Spleen (tissue), 11 donors: ENCODE results near the gene PTPRN2. TPM values are rescaled to one million over a fixed set of nuclear protein-coding genes. Genes with fewer than 3 reads are reported as not detected.

Experiments used
- DNase-seq: peaks from one replicate; pipeline ENCODE4 v3.0.0-alpha.2; 2020
- H3K27ac ChIP-seq, 8 donors: fragments of 200-600 bp; sonication (generic) in 7 of 8; 1 replicate in 4 of 8; 2 replicates in 4 of 8; pipeline versions ENCODE4 v1.5.0 to v1.8.0; 2016 to 2021; ENCODE audit warnings: inconsistent platforms in 4 of 8, mild to moderate bottlenecking in 4 of 8, moderate library complexity in 1 of 8
- H3K27me3 ChIP-seq, 7 donors: fragments of 200-600 bp; sonication (generic) in 6 of 7; replicated peaks in 1 of 7; 1 replicate in 4 of 7; 2 replicates in 3 of 7; pipeline versions ENCODE4 v1.5.0 to v1.8.0; 2016 to 2021; ENCODE audit warnings: inconsistent platforms in 3 of 7, mild to moderate bottlenecking in 1 of 7
- H3K36me3 ChIP-seq, 6 donors: fragments of 200-600 bp; sonication (generic) in 5 of 6; 1 replicate in 4 of 6; 2 replicates in 2 of 6; pipeline versions ENCODE4 v1.5.0 to v1.8.0; 2016 to 2021; ENCODE audit warnings: inconsistent platforms in 2 of 6
- H3K4me1 ChIP-seq, 6 donors: fragments of 200-600 bp; sonication (generic) in 5 of 6; 1 replicate in 3 of 6; 2 replicates in 3 of 6; pipeline versions ENCODE4 v1.5.0 to v1.8.0; 2016 to 2021; ENCODE audit warnings: inconsistent platforms in 3 of 6
- H3K4me3 ChIP-seq, 8 donors: fragments of 200-600 bp; sonication (generic) in 7 of 8; 1 replicate in 4 of 8; 2 replicates in 4 of 8; pipeline versions ENCODE4 v1.5.0 to v1.8.0; 2016 to 2021; ENCODE audit warnings: inconsistent platforms in 4 of 8, mild to moderate bottlenecking in 4 of 8, moderate library complexity in 2 of 8
- H3K9me3 ChIP-seq, 8 donors: fragments of 200-600 bp; sonication (generic) in 7 of 8; 1 replicate in 4 of 8; 2 replicates in 4 of 8; pipeline versions ENCODE4 v1.5.0 to v1.8.0; 2016 to 2021; ENCODE audit warnings: inconsistent platforms in 4 of 8
- POLR2A ChIP-seq, 3 donors: fragments of 450-650 bp; IDR thresholded peaks; one replicate each; pipeline ENCODE4 v1.5.1; 2017; ENCODE audit warnings: antibody characterized with exemption in 3 of 3, mild to moderate bottlenecking in 1 of 3
- POLR2AphosphoS5 ChIP-seq, 3 donors: sonication (generic); formaldehyde crosslinking; IDR thresholded peaks; one replicate each; pipeline ENCODE4 v1.5.1; 2017; ENCODE audit warnings: antibody characterized with exemption in 3 of 3
- WGBS, 5 donors: extraction: QIAGEN DNeasy Blood & Tissue Kit in 3 of 5; methylation state at CpG; one replicate each; pipeline versions ENCODE4 v1.1.5 to v1.1.7; 2013 to 2018; 5-methylcytosine and 5-hydroxymethylcytosine counted together
- intact Hi-C: fragments of 100-400 bp; cut with DNase I; formaldehyde crosslinking; loops from one replicate; pipeline ENCODE4 v1.15.0; 2023; ENCODE audit warnings: low total_unique reads
- polyA plus RNA-seq, 3 donors: library from polyadenylated mRNA; stranded (reverse); fragments of 200-250 nt; gene quantifications; one replicate each; pipeline ENCODE4 v1.2.1, GENCODE V29; 2013
- total RNA-seq, 7 donors: library from RNA; depleted of rRNA in 3 of 7; stranded (reverse); fragments of >200 nt in 3 of 7; fragmentation: NEBNext Ultra II Directional in 4 of 7; extraction: Animal tissue kit (Norgen Biotek cat#: 25700) in 4 of 7; gene quantifications; one replicate each; pipeline versions ENCODE4 v1.1.0 to v1.2.1, GENCODE V29; 2016 to 2021
- TF ChIP-seq, protein P1 (sequence below), 11 experiments: fragments of 200-600 bp in 7 of 11; fragments of 450-650 bp in 4 of 11; sonication (generic) in 4 of 11; IDR thresholded peaks in 8 of 11; conservative IDR thresholded peaks in 3 of 11; 1 replicate in 7 of 11; 2 replicates in 4 of 11; pipeline versions ENCODE4 v1.4.0 to v1.8.0; 2016 to 2021; ENCODE audit warnings: antibody characterized with exemption in 11 of 11, inconsistent platforms in 4 of 11, mild to moderate bottlenecking in 1 of 11
- donor health status: healthy with polysubstance abuse.
- donor health status: DM: no; HTN: no; CAD: no; lungs with moderate emphysema.
- donor health status: DM: no; HTN: no; CAD: no.
- donor health status: Bipolar disorder and iron deficiency.
- donor health status: healthy.
- donor health status: DM: no; HTN: no; CAD: no.
- donor health status: DM: yes; HTN: yes; CAD: no.

PTPRN2 gene
- total and polyA plus RNA-seq, 10 donors: 7.0 to 22.8 (median 16.8) TPM

DNA sequence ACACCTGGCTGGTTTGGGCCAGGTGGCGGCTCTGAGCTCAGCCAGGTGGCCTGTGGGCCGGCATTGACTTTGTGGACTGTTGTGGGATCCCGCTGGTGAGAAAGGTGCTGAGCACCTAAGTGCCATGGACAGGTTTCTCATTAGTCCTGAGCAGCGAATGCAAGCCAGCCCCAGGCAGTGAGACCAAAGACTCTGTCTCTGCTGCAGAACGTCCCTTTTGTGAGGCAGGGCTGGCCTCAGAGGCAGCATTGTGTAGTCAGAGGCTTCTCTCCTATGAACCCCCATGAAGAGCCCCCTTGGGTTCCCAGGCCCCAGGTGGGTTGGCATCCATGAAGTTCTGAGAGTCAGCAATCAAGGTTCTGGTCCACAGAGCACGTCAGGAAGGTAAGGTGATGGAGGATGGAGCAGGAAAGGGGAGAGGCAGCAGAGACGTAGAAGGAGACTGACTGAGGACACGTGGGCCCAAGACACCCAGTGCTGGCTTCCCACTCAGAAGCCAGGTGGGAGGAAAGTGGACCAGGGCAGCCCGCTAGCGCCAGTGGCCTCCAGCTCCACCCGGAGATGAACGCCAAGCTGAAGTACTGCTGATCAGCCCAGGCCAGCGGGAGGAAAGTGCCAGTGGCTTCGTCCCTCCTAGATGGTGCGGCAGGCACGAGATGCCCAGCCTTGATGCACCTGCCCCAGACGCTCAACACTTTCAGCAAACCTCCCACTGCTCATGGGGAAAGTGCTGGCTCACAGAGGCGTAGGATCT, 19.2 kb upstream of the PTPRN2 start:
- peaks cover 0 to 4% (median 0%) of the 10 kb centered on the region in 7 donors for H3K27me3 ChIP-seq
- WGBS, 5 donors: 92 to 97% (median 96%) methylated on average over 17 to 18 of the region's 18 CpGs
- H3K36me3 ChIP-seq: peaks cover 0 to 20% (median 0%) of the 10 kb centered on the region in 6 donors
- intact Hi-C loops: no loop called here
- no peak overlapping the region for H3K4me3 ChIP-seq
- TF ChIP-seq, protein P1, sequence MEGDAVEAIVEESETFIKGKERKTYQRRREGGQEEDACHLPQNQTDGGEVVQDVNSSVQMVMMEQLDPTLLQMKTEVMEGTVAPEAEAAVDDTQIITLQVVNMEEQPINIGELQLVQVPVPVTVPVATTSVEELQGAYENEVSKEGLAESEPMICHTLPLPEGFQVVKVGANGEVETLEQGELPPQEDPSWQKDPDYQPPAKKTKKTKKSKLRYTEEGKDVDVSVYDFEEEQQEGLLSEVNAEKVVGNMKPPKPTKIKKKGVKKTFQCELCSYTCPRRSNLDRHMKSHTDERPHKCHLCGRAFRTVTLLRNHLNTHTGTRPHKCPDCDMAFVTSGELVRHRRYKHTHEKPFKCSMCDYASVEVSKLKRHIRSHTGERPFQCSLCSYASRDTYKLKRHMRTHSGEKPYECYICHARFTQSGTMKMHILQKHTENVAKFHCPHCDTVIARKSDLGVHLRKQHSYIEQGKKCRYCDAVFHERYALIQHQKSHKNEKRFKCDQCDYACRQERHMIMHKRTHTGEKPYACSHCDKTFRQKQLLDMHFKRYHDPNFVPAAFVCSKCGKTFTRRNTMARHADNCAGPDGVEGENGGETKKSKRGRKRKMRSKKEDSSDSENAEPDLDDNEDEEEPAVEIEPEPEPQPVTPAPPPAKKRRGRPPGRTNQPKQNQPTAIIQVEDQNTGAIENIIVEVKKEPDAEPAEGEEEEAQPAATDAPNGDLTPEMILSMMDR (IDR thresholded peaks at IDR 0.05 in 8 of 11, conservative IDR thresholded peaks at IDR 0.05 in 3 of 11): no peak
- TF ChIP-seq POLR2AphosphoS5 (IDR thresholded peaks at IDR 0.05) (no peak), POLR2A (IDR thresholded peaks at IDR 0.05) (no peak)
- peaks cover 0 to 4% (median 0%) of the 10 kb centered on the region in 6 donors for H3K4me1 ChIP-seq
- no peak overlapping the region for H3K27ac ChIP-seq
- H3K9me3 ChIP-seq: no peaks in the 10 kb centered on the region
- DNase-seq: no peak

DNA sequence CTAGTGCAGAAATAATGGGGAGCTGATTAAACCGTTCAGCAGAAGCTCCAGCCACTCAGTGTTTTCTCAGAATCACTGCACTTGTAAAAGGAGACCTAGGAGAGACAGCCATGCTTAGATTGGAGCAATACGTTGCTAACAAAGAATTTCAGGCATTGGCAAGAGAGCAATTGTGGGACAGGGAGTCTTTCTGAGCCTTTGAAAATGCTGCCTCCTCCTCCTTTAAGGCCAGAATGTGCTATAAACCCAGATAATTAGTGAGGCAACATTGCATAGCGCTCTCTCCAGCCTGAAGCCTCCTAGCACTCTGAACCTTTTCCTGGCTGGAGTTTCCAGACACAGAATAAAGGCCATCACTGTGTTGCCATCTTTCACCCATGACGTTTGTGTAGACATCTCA, 18.5 kb upstream of the PTPRN2 start:
- H3K27ac ChIP-seq: no peak overlapping the region
- no peak for TF ChIP-seq POLR2A (IDR thresholded peaks at IDR 0.05)
- TF ChIP-seq POLR2AphosphoS5 (IDR thresholded peaks at IDR 0.05): no peak
- TF ChIP-seq, protein P1 (IDR thresholded peaks at IDR 0.05 in 8 of 11, conservative IDR thresholded peaks at IDR 0.05 in 3 of 11): no peak
- DNase-seq: no peak

DNA sequence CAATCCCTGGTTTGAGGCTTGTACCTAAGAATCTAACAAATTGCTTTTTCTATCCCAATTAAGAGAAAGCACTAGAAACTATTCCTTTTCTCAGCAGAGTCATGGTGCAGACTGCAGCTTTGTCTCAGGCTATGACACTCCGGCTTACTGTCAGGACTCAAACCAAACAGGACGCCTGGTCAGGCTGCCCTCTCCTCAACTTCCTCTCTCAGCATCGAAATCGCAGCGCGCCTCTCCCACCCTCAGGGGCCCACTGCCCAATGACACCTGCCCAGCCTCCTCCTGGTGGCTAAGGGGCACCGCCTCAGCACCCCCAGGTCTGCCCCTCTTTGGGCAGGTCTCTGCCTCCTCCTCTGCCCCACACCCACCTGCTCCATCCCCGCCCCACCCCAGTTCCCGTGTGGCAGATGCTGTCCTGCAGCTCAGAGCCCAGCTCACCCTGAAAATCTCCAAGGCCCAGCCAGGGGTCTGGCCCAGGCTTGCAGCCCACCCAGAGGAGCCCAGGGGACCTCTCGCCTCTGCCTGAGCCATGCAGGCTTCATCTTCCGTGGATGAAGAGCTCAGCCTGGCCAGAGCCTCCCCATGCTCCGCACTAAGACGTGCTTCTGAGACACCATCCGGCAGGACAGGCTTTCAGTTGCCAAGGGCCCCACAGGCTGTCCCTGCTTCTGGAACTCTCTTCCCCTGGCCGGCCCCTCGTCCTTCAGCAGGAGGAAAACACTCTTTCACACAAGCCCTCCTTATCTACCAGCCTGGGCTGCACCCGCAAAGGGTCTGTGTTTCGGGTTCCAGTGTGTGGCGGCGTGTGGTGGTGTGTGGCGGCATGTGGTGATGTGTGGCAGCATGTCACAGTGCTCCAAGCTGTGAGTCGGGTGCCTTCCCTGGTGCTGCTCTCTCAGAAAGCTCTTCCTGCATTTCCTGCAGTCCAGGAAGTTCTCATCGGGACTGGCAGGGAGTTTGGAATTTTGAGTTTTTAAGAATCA, 16.4 kb upstream of the PTPRN2 start:
- intact Hi-C loops: no loop called here
- TF ChIP-seq POLR2A (IDR thresholded peaks at IDR 0.05): no peak
- TF ChIP-seq, protein P1 (IDR thresholded peaks at IDR 0.05 in 8 of 11, conservative IDR thresholded peaks at IDR 0.05 in 3 of 11): no peak
- no peak overlapping the region for H3K27ac ChIP-seq
- WGBS, 5 donors: 75 to 85% (median 79%) methylated on average over 21 to 23 of the region's 23 CpGs
- peaks cover 0 to 20% (median 0%) of the 10 kb centered on the region in 6 donors for H3K36me3 ChIP-seq
- H3K4me1 ChIP-seq: peaks cover 0 to 4% (median 0%) of the 10 kb centered on the region in 6 donors
- no peak overlapping the region for H3K4me3 ChIP-seq
- no peaks in the 10 kb centered on the region for H3K9me3 ChIP-seq
- DNase-seq: no peak
- peaks cover 0 to 4% (median 0%) of the 10 kb centered on the region in 7 donors for H3K27me3 ChIP-seq

More for the DNA sequence above, 18.5 kb upstream of the PTPRN2 start:
- H3K27me3 ChIP-seq: peaks cover 0 to 4% (median 0%) of the 10 kb centered on the region in 7 donors
- peaks cover 0 to 20% (median 0%) of the 10 kb centered on the region in 6 donors for H3K36me3 ChIP-seq
- intact Hi-C loops: no loop called here
- H3K9me3 ChIP-seq: no peaks in the 10 kb centered on the region
- peaks cover 0 to 4% (median 0%) of the 10 kb centered on the region in 6 donors for H3K4me1 ChIP-seq
- no peak overlapping the region for H3K4me3 ChIP-seq
- WGBS, 5 donors: 85 to 95% (median 92%) methylated on average over 4 of the region's 4 CpGs
